Body of pancreas (tissue), 4 donors: Measurements from ENCODE around the gene C10orf90.

Experiments
- POLR2A ChIP-seq, 3 donors: fragments of 450-650 bp; IDR thresholded peaks; one replicate each; pipeline ENCODE4 v1.6.1; 2016; ENCODE audit warnings: antibody characterized with exemption in 3 of 3, mild to moderate bottlenecking in 2 of 3
- TF ChIP-seq, protein P1 (sequence below), 7 experiments: fragments of 450-650 bp in 4 of 7; fragments of 200-600 bp in 3 of 7; sonication (generic) in 3 of 7; IDR thresholded peaks; one replicate each; pipeline ENCODE4 v1.5.1; 2016 to 2019; ENCODE audit warnings: antibody characterized with exemption in 7 of 7

GRCh38 chr10:126689461-126689994 lies 19.0 kb upstream of the C10orf90 start:
- TF ChIP-seq, protein P1, sequence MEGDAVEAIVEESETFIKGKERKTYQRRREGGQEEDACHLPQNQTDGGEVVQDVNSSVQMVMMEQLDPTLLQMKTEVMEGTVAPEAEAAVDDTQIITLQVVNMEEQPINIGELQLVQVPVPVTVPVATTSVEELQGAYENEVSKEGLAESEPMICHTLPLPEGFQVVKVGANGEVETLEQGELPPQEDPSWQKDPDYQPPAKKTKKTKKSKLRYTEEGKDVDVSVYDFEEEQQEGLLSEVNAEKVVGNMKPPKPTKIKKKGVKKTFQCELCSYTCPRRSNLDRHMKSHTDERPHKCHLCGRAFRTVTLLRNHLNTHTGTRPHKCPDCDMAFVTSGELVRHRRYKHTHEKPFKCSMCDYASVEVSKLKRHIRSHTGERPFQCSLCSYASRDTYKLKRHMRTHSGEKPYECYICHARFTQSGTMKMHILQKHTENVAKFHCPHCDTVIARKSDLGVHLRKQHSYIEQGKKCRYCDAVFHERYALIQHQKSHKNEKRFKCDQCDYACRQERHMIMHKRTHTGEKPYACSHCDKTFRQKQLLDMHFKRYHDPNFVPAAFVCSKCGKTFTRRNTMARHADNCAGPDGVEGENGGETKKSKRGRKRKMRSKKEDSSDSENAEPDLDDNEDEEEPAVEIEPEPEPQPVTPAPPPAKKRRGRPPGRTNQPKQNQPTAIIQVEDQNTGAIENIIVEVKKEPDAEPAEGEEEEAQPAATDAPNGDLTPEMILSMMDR (IDR thresholded peaks at IDR 0.05): no peak
- no peak for TF ChIP-seq POLR2A (IDR thresholded peaks at IDR 0.05)
